ENCODE measurements around the gene PABPN1.

The PABPN1 gene

GRCh38 chr14:23346693-23347405 is 25.6 kb downstream of the PABPN1 start:
- TF ChIP-seq ZFX (IDR thresholded peaks at IDR 0.05), result no peak
- no peak for TF ChIP-seq CTCF (conservative IDR thresholded peaks at IDR 0.05)
- H3K27ac ChIP-seq, result no peak overlapping the region

- TF ChIP-seq ZFX (IDR thresholded peaks at IDR 0.05) (no peak), CTCF (conservative IDR thresholded peaks at IDR 0.05) (no peak)
- H3K27ac ChIP-seq, result no peak overlapping the region
Observed at GRCh38 chr14:23347406-23348296, 26.4 kb downstream of the PABPN1 start.

GRCh38 chr14:23348297-23348655 is 27.0 kb downstream of the PABPN1 start:
- no peak overlapping the region for H3K27ac ChIP-seq

GRCh38 chr14:23349156-23349845 is 28.0 kb downstream of the PABPN1 start:
- H3K27ac ChIP-seq, result no peak overlapping the region
- TF ChIP-seq CTCF (conservative IDR thresholded peaks at IDR 0.05), result no peak
- TF ChIP-seq ZFX (IDR thresholded peaks at IDR 0.05), result no peak

More at GRCh38 chr14:23348297-23348655, 27.0 kb downstream of the PABPN1 start:
- TF ChIP-seq ZFX (IDR thresholded peaks at IDR 0.05), result no peak
- TF ChIP-seq CTCF (conservative IDR thresholded peaks at IDR 0.05), result no peak

- peak overlapping the region; percentile 51 for H3K27ac ChIP-seq
- no peak for TF ChIP-seq ZFX (IDR thresholded peaks at IDR 0.05)
- no peak; the same call in 1 of the 2 replicates for TF ChIP-seq CTCF (conservative IDR thresholded peaks at IDR 0.05)
Observed at GRCh38 chr14:23351681-23352505, 30.6 kb downstream of the PABPN1 start.

GRCh38 chr14:23352506-23353432 is 31.5 kb downstream of the PABPN1 start, which contains the start of gene SLC22A17:
Gene SLC22A17, minus strand, starts transcription at chr14:23352887.
- H3K27ac ChIP-seq, result peak within 1 kb of the TSS; percentile 51
- TF ChIP-seq ZFX (IDR thresholded peaks at IDR 0.05), result no peak
- no peak; the same call in none of the 2 replicates for TF ChIP-seq CTCF (conservative IDR thresholded peaks at IDR 0.05)
